Ovary (tissue), 3 donors: Measurements from ENCODE around the gene DYNC1I1.

ENCODE experiments used
- CTCF ChIP-seq, 3 donors: fragments of 450-650 bp in 2 of 3; fragments of 200-600 bp in 1 of 3; IDR thresholded peaks; one replicate each; pipeline versions ENCODE4 v1.5.1 to v1.8.0; 2016 to 2022; ENCODE audit warnings: antibody characterized with exemption in 3 of 3, mild to moderate bottlenecking in 1 of 3
- EP300 ChIP-seq: sonication (generic); formaldehyde crosslinking; IDR thresholded peaks from one replicate; pipeline ENCODE4 v1.6.1; 2017; ENCODE audit warnings: antibody characterized with exemption
- POLR2A ChIP-seq: fragments of 450-650 bp; IDR thresholded peaks from one replicate; pipeline ENCODE4 v1.6.1; 2017; ENCODE audit warnings: antibody characterized with exemption, mild to moderate bottlenecking, moderate library complexity
- donor health status: DM: no; HTN: no; CAD: no.

- TF ChIP-seq CTCF (IDR thresholded peaks at IDR 0.05) (no peak), POLR2A (no peak), EP300 (no peak)
Observed at GRCh38 chr7:96040250-96040772, 268.0 kb downstream of the DYNC1I1 start.
